Measurements from ENCODE around the gene PALMD.

PALMD gene, protein sequence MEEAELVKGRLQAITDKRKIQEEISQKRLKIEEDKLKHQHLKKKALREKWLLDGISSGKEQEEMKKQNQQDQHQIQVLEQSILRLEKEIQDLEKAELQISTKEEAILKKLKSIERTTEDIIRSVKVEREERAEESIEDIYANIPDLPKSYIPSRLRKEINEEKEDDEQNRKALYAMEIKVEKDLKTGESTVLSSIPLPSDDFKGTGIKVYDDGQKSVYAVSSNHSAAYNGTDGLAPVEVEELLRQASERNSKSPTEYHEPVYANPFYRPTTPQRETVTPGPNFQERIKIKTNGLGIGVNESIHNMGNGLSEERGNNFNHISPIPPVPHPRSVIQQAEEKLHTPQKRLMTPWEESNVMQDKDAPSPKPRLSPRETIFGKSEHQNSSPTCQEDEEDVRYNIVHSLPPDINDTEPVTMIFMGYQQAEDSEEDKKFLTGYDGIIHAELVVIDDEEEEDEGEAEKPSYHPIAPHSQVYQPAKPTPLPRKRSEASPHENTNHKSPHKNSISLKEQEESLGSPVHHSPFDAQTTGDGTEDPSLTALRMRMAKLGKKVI

DNA sequence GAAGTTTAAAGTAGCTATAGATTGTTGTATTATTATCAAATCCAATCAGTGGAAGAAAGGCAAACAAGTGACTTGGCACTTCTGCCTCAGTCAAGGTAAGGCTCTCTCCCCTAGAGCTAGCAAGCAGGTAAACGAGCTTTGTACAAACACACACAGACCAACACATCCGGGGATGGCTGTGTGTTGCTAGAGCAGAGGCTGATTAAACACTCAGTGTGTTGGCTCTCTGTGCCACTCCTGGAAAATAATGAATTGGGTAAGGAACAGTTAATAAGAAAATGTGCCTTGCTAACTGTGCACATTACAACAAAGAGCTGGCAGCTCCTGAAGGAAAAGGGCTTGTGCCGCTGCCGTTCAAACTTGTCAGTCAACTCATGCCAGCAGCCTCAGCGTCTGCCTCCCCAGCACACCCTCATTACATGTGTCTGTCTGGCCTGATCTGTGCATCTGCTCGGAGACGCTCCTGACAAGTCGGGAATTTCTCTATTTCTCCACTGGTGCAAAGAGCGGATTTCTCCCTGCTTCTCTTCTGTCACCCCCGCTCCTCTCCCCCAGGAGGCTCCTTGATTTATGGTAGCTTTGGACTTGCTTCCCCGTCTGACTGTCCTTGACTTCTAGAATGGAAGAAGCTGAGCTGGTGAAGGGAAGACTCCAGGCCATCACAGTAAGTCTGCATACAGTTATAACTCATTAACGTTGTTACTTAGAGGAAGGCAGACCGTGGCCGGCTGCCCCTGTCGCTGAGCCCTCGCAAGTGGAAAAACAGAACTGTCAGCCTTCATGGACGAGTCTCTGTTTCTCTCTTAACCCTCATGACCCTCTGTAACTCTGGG lies at the start of gene PALMD:
Gene PALMD, plus strand, starts transcription at position 415 of the 833 bp plus-strand sequence. Its CDS starts 205 bp downstream, at position 620.
- DNase-seq (ENCODE audit: low read depth in 4 of 4, low spot score in 1 of 4), result no peak

- DNase-seq (ENCODE audit: low read depth in 4 of 4, low spot score in 1 of 4), result no peak
Observed at GRCh38 chr1:99598738-99599411, 47.0 kb upstream of the PALMD start.

GRCh38 chr1:99599678-99600175 lies 46.2 kb upstream of the PALMD start:
- DNase-seq (ENCODE audit: low read depth in 4 of 4, low spot score in 1 of 4), result no peak

DNA sequence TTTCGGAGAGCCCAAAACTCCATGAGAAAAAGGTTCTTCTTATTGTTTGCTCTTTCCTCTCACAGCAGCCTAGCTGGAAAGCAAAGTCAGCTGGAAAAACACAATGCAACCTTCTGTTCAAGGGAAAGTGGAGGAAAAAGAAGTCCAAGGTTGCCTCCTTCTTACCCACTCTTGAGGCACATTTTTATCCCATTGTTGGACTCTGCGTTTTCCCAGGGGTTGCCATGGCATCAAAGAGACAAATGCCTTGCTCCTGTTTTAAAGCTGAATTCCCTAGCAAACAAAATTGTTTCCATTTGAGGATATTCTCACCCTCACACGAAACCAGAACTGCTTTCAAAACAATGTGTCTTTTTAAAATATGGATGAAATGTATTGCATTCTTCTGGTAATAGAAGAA lies 45.1 kb upstream of the PALMD start:
- no peak for DNase-seq (ENCODE audit: low read depth in 4 of 4, low spot score in 1 of 4)

DNA sequence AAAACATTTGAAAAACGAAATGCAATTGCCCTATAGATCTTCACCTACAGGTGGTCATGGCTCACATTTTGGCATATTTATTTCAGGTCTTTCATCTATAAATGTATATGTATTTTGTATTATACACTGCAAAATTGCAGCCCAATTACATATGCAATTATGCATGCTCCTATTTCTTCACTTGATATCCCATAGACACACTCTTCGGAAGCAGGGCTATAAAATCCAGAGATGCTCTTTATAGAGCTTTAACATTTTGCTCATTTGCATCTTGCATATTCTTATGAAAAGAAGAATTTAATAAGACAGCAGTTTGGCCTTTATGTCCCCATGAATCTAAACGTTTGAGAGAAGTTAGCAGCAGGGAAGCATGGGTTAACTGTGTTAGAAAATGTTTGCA lies 44.7 kb upstream of the PALMD start:
- no peak for DNase-seq (ENCODE audit: low read depth in 4 of 4, low spot score in 1 of 4)

DNA sequence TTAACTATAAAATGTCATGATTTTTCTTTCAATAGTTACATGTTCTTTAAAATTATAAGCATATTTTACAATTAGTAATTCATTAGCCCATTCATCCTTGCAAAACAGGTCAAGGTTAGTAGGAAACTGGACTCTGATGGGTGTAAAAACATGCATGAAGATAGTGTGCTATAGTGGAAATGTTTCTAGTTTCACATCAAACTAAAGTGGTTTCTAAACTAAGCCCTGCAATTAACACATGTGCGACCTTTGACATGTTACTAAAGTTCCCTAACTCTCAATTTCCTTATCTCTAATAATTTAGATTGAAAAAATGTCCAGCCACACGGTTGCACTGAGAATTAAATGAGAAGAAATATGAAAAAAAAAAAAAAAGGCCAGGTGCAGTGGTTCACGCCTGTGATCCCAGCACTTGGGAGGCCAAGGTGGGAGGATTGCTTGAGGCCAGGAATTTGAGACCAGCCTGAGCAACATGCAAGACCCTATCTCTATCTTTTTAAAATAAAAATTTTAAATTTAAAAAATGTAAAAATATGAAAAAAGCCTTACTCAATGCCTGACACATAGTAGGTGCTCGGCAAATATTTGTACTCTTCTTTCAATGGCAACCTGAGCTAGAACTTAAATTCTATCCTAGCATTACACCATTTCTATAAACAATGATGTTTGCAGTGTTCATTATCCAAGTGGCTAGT lies 44.1 kb upstream of the PALMD start:
- no peak for DNase-seq (ENCODE audit: low read depth in 4 of 4, low spot score in 1 of 4)

GRCh38 chr1:99602404-99602969 lies 43.4 kb upstream of the PALMD start:
- no peak for DNase-seq (ENCODE audit: low read depth in 4 of 4, low spot score in 1 of 4)

- no peak for DNase-seq (ENCODE audit: low read depth in 4 of 4, low spot score in 1 of 4)
Observed at GRCh38 chr1:99603699-99604560, 42.0 kb upstream of the PALMD start.

DNA sequence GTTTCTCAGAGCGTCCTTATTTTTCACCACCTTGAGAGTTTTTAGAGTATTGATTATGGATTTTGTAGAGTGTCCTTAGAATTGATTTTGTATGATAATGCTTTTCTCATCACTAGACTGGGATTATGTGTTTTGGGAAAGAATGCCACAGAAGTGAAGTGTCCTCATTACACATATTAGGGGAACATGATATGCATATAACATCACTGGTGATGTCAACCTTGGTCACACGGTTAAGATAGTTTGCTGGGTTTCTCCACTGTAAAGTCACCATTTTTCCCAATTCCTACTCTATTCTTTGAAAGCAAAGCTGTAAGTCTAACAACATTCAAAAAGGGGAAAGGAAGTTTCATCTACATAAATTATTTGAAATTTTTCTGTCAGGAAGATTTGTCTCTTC lies 39.6 kb upstream of the PALMD start:
- DNase-seq (ENCODE audit: low read depth in 4 of 4, low spot score in 1 of 4), result no peak

- no peak for DNase-seq (ENCODE audit: low read depth in 4 of 4, low spot score in 1 of 4)
Observed at GRCh38 chr1:99607590-99607989, 38.3 kb upstream of the PALMD start.

GRCh38 chr1:99608058-99608457 lies 37.9 kb upstream of the PALMD start:
- DNase-seq (ENCODE audit: low read depth in 4 of 4, low spot score in 1 of 4), result no peak

GRCh38 chr1:99613716-99614115 lies 32.2 kb upstream of the PALMD start:
- no peak for DNase-seq (ENCODE audit: low read depth in 4 of 4, low spot score in 1 of 4)

GRCh38 chr1:99614728-99615127 lies 31.2 kb upstream of the PALMD start:
- no peak for DNase-seq (ENCODE audit: low read depth in 4 of 4, low spot score in 1 of 4)

- DNase-seq (ENCODE audit: low read depth in 4 of 4, low spot score in 1 of 4), result no peak
Observed at GRCh38 chr1:99619583-99619982, 26.3 kb upstream of the PALMD start.

DNA sequence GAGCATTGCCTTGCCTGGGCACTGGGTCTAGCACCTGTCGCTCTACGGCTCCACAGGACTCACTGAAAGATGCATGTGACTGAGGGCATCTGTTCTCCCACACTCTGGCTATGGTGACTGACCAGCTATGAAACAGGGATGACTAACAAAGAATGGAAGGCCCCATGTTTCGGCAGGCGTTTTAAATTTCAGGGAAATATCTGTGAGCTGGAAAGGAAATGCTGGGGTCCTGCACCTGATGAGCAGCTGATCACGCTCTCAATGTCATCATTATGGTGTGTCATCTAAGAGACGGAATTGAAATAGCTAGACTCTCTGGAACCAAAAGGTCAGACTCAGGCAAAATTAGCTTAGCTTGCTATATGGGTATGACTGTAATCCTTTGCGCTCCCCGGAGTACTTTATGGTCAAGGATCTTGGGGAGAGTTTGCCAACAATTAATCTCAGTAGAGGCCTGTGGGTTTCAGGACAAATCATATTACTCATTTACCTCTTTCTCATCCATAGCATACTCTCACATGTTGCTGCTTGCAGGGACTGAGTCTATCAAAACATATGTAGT lies 24.5 kb upstream of the PALMD start:
- DNase-seq (ENCODE audit: low read depth in 4 of 4, low spot score in 1 of 4), result no peak

DNA sequence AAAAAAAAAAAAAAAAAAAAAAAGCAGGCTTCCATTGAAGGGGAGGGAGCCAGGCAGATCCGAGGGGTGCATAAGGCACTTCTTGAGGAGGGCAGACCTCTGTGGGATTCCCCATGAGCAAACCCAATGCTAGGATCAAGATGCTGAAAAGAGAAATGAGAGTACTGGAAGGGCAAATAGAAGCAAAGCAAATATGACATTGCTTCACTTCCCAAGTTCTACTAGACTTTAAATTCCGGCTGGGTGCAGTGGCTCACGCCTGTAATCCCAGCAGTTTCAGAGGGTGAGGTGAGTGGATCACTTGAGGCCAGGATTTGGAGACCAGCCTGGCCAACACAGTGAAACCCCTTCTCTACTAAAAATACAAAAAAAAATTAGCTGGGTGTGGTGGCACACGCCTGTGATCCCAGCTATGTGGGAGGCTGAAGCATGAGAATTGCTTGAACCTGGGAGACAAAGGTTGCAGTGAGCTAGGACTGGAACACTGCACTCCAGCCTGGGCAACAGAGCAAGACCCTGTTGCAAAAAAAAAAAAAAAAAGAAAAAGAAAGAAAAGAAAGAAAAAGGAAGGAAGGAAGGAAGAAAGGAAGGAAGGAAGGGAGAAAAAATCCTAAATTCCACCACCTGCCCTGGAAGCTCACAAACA lies 23.1 kb upstream of the PALMD start:
- DNase-seq (ENCODE audit: low read depth in 4 of 4, low spot score in 1 of 4), result no peak

DNA sequence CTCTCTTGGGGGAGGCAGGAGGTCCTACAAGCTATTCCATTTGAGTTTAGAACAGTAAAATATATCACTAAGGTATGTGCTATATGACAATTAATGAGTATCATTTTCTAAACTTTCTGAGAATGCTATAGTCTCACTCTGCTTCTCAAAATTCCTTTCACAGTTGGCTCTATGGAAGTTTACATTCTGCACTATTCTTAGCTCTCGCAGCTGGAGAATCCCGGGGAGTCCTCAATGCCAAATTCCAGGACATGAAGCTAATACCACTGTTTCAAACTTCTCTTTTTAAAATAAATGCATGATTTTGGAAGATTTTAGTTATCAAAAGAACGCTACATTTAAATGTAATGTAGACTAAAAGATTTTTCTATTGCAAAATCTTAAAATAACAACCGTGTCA lies 22.4 kb upstream of the PALMD start:
- no peak for DNase-seq (ENCODE audit: low read depth in 4 of 4, low spot score in 1 of 4)

- no peak for DNase-seq (ENCODE audit: low read depth in 4 of 4, low spot score in 1 of 4)
Observed at GRCh38 chr1:99627615-99628014, 18.3 kb upstream of the PALMD start.

GRCh38 chr1:99629164-99629563 lies 16.7 kb upstream of the PALMD start:
- DNase-seq (ENCODE audit: low read depth in 4 of 4, low spot score in 1 of 4), result no peak

Data from stimulated activated CD4-positive, alpha-beta T cell treated with anti-CD3 and anti-CD28 coated beads, Interleukin-1b, Interleukin-23, amount 100 ng/mL, for 24 hours (primary cell).